GM12892 (cell line): Measurements from ENCODE around the gene OLFML2B.

Experiments
- DNase-seq: peaks from one replicate; pipeline ENCODE4 v3.0.0; 2011; ENCODE audit not compliant: insufficient read length
- FAIRE-seq: peaks from 2 replicates; lab custom pipeline; 2011; peaks lifted over from hg19 to GRCh38; lab: Jason Lieb, UNC
- POLR2A ChIP-seq: IDR thresholded peaks from 2 replicates; pipeline ENCODE4 v1.6.1; 2011; ENCODE audit warnings: low read depth, low read length, control low read depth
- POLR2AphosphoS5 ChIP-seq: IDR thresholded peaks from 2 replicates; pipeline ENCODE4 v1.6.1; 2011; ENCODE audit warnings: low read depth, low read length, control low read depth
- TAF1 ChIP-seq: IDR thresholded peaks from 2 replicates; pipeline ENCODE4 v1.6.1; 2011; ENCODE audit warnings: low read depth, mild to moderate bottlenecking, control low read depth, low read length, borderline replicate concordance

OLFML2B gene

DNA sequence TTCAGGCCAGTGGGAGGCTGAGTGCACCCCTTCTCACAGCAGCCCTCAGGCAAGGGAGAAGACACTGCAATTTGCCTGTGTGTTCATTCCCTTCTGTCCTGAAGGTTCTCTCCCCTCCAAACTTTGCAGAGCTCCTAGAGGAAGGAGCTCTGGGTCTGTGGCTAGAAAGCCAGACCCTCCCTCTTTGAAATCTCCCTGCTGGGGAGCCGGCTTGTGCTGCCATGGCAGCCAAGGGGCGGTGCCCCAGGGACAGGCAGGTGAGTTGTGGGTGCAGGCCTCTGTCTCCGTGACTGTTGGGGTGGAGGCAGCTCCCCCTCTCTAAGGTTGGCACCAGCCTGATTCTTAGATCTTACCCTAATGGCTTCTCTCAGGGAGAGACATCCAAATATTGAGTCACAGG lies 53.0 kb downstream of the OLFML2B start:
- TF ChIP-seq POLR2A (no peak), TAF1 (no peak), POLR2AphosphoS5 (no peak)
- DNase-seq: no peak
- no peak for FAIRE-seq

DNA sequence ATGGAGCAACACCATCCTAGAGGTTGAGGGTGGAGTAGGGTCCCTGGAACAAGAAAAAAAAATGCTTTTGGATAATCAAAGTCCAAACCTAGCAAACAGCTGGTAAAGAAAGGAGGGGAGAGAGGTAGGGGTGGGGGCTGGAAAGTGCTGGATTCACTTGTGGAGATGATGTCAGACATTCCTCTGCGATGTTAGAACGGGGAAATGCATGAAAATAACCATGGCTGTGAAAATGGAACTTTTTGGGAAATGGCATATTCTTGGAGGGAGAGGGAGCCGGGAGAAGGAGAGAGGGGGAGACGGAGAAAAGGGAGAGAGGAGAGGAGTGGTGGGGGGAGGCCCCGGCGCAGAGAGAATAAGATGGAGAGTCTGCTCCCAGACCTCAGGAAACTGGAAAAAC lies 53.6 kb downstream of the OLFML2B start:
- no peak for FAIRE-seq

DNA sequence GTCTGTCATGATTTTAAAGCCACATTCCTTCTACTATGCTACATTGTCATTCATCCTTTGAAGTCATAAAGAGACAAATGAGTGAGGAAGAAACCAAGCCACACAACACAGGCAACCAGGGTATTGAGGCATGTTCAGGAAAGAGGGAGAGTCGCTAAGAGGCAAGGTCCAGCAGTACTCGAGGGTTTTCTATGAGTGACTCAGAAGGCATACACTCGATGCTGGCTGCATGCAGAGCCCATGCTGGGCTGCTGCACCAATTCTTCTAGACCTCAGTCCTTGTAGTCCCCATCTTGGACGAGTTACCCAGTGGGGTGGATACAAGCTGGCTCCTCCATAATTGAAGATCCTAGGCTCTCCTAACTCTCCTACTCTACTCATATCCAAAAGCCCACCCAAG lies 57.6 kb downstream of the OLFML2B start:
- FAIRE-seq: no peak
- DNase-seq: no peak
- TF ChIP-seq TAF1: no peak

More for the DNA sequence above, 53.6 kb downstream of the OLFML2B start:
- DNase-seq: no peak
- no peak for TF ChIP-seq POLR2AphosphoS5
- TF ChIP-seq POLR2A: no peak
- TF ChIP-seq TAF1: no peak

DNA sequence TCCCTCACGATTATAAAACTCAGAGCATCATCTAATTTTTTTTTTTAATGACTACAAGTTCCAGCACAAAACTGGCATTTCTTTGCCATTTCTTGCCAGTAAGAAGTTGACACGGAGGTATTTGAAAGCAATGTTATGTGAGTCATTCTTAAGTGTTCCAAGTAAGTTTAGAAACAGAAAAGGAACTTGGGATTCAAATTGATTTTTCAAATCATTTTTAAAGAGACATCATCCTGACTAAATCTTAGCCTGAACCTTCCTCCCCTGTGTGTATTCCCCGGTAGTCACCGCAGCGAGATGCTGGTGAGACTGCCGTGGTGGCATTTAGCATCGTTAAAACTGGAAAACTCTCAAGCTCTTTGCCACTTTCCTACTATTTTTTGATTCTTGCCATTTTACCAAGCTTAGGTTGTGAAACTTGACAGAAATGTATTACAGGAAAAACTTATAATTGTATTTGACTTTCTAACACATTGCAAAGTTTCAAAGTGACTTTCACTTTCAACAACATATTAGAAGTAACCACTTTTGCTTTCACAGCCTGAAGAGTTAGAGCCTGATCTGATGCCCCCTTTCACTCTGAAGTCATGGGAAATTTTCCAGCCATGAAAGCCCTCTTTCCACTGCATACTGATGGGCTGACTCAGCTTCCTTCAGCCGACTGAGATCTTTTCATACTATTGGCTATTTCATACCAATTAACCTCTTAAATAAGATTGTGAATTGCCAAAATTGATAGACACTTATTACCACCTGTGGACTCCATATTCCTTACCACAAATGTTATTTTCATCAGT lies 61.4 kb downstream of the OLFML2B start:
- no peak for TF ChIP-seq POLR2AphosphoS5
- TF ChIP-seq TAF1: no peak
- TF ChIP-seq POLR2A: no peak
- FAIRE-seq: peak; percentile 58
- no peak for DNase-seq

DNA sequence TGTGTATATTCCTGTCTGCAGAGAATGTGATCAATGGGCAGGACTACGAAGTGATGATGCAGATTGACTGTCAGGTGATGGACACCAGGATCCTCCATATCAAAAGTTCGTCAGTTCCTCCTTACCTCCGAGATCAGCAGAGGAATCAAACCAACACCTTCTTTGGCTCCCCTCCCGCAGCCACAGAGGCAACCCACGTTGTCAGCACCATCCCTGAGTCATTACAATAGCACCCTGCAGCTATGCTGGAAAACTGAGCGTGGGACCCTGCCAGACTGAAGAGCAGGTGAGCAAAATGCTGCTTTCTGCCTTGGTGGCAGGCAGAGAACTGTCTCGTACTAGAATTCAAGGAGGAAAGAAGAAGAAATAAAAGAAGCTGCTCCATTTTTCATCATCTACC lies 65.2 kb downstream of the OLFML2B start:
- DNase-seq (no peak), FAIRE-seq (no peak)
- TF ChIP-seq TAF1: no peak
- TF ChIP-seq POLR2A: no peak

DNA sequence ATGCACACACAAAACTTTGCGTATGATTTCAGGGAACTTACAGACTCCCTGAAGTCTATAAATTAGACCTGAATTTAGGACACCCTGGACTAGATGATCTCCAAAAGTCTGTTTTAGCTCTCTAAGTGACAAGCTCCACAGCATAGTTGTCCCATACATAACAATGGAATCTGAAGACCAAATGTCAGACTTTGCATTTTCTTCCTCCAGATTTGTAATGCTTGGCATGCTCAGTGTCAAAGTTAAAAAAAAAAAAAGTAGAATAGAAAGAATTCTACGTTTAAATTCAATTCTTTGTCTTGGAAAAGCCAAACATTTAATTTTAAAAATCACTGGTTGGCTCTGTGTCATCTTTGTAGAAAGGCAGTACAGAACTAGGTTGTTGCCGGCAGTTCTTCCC lies 66.7 kb downstream of the OLFML2B start:
- DNase-seq (no peak), FAIRE-seq (no peak)
- TF ChIP-seq POLR2AphosphoS5: no peak
- no peak for TF ChIP-seq TAF1
- no peak for TF ChIP-seq POLR2A

DNA sequence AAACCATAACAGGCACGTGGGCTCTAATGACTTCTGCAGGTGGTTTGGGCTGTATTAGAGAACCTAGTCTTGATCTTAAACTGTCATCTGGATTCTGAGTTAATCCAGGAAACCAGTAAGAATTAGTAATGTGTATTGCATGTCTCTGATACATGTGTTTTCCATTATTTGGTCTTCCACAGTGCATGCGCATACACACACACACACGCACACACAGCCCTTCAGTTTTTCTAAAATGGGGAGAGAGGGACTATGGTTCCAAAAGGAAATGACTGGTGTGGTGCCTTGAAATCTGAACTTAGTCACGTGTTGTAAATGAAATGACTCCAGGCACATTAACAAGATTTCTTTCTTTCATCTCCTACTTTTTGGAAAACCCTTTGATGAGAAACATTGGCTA lies 67.6 kb downstream of the OLFML2B start:
- no peak for DNase-seq
- no peak for FAIRE-seq
- TF ChIP-seq POLR2A (no peak), TAF1 (no peak), POLR2AphosphoS5 (no peak)

DNA sequence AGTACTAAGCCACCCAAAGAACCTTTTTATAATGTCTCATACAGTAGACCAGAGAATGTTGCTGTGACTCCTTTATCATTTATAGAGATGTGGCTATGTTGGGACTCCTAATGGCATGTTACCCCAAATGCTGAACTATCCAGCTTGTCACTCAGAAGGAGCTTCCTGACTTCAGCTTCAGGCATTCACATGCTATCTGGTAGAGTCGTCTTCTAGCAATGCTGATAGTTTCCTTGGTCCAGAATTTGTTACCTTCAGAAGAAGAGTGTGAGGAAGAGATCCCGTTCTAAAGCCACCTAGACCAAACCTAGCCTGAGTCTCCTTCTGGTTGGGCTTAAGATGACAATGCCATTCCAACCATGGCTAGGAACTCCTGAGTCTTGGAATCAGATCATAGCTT lies 68.1 kb downstream of the OLFML2B start:
- no peak for FAIRE-seq
- DNase-seq: no peak
- TF ChIP-seq POLR2A (no peak), POLR2AphosphoS5 (no peak), TAF1 (no peak)

DNA sequence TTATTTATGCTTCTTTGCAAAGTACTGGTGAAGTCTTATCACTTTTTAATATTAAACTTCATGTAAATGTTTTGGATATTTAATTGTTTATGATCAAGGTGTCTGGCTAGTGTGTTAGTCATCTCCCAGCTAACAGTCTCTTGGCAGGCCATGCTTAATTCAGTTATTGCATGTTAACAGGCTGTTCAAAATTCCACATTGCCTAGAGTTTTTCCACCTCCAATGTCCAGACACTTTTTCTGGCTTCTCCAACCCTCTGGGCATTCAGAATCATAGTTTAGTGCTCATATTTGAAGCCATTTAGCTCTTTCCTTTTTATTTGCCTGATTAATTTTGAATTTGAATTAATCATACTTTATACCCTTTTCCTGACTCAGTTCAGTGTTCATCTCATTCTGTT lies 69.2 kb downstream of the OLFML2B start:
- DNase-seq (no peak), FAIRE-seq (no peak)
- TF ChIP-seq POLR2A (no peak), TAF1 (no peak), POLR2AphosphoS5 (no peak)

DNA sequence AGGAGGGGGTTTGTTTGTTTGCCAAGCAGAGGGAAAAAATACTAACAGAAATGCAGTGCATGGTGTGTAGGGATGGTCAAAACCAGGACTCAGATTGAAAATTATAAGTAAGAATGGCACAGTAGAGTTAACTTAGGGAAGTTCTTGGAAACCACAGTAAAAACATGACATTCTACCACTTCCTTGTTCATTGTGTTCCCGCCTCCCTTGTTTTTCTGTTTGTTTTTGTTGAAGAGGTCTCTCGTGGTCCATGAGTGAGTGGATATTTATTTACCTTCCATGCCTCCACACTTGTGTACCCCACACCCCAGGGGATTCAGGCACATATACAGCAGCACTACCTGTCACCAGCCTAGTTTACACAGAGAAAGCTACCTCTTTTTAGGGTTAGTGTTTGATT lies 69.6 kb downstream of the OLFML2B start:
- FAIRE-seq: no peak
- TF ChIP-seq POLR2A (no peak), TAF1 (no peak), POLR2AphosphoS5 (no peak)

DNA sequence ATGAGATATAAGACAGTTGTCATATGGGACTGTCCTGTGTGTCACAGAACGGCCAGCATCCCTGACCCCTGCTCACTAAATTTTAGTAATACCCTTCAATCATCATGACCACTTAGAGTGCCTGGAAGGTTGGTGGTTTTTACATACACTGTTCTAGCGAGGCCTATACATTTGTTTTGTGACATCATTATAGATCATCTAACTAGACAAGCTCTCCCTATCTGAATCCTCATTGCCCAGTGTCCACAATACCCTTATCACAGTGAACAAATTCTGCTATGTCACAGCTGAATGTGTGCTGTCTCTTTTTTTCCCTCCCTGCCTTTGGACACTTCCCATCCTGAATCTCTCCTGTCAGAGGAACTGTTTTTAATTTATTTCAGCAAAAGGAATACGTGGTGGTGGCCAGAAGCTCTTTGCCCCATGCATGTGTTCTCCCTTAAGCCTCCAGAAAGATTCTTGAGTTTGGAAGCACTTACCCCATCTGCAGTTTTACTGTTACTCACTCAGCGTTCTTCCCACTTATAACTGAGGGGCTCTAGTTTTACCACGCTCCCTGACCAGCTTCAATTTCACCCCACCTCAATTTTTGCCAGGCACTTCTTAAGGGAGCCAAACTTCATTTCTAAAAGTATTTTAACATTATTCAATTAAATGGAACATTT lies 70.3 kb downstream of the OLFML2B start:
- DNase-seq: no peak
- FAIRE-seq: no peak
- TF ChIP-seq POLR2A (no peak), POLR2AphosphoS5 (no peak), TAF1 (no peak)

More for the DNA sequence above, 69.6 kb downstream of the OLFML2B start:
- no peak for DNase-seq

DNA sequence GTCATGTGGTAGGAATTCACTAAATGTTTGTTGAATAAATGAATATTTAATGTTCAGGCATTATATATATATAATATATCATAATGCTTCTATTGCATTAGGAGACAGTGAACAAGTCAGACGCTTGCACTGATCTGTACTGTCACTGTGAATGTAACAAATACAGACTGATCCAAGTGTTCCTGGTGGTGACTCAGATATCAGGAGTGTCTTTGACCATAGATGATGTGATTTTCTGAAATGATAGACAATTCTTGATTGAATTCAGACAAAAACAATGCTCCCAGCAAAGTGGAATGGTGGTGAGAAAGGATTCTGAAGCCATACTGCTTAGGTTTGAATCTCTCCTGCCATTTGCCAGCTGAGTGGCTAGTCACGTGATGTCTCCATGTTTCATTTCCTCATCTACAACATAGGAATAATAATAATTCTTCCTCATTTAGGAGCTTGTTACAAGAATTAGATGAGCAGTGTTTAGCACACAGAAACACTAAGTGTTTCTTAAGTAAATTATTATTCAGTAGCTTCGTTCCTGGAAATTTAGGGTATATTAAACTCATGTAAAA lies 71.0 kb downstream of the OLFML2B start:
- FAIRE-seq (no peak), DNase-seq (no peak)
- TF ChIP-seq TAF1 (no peak), POLR2A (no peak), POLR2AphosphoS5 (no peak)

DNA sequence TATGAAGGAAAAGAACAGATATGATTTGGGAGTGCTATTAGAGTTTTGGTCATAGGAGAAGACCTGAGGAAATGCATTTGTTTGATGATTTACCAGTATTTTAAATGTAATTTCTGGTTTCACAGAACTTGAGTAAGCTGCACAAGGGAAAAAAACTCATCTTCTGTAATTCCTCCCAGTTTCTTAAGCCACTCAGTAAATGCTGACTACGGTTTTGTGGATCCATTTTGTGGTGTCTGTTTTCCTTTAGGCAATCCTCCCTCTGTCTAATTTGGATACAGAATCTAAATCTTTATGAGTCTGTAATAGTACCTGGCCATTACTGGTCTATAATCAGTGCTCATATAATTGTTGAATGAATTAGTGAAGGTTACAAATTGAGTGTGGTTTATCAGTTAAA lies 72.0 kb downstream of the OLFML2B start:
- TF ChIP-seq POLR2A (no peak), POLR2AphosphoS5 (no peak), TAF1 (no peak)
- DNase-seq (no peak), FAIRE-seq (no peak)
